HG03378 (cell line): ENCODE data around the gene UBE2D2.

Experiments
- ATAC-seq: cut with Tn5 transposase; IDR thresholded peaks from one replicate; pipeline ENCODE4 v1.9.1; 2021; ENCODE audit warnings: mild to moderate bottlenecking, moderate library complexity; ENCODE audit not compliant: unreplicated experiment

The UBE2D2 gene

DNA sequence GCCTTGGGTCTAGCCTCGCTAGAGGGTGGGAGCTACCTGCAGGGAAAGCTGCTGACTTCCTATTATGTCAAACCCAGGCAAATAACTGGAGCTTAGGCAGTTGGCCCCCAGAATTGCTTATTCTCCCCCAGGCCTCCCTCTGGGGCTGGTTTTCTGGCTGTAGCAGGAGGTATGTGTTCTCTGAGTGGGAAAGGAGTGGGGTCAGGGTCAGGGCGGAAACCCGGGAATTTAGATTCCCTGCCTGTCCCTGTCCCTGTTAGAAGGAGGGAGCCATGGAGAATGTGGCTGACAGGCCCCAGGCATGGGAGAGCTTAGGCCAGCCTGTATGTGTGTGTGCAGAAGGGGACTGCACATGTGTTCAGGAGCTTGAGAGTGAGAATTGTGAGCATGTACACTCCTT, 73.4 kb downstream of the UBE2D2 start:
- ATAC-seq: no peak

DNA sequence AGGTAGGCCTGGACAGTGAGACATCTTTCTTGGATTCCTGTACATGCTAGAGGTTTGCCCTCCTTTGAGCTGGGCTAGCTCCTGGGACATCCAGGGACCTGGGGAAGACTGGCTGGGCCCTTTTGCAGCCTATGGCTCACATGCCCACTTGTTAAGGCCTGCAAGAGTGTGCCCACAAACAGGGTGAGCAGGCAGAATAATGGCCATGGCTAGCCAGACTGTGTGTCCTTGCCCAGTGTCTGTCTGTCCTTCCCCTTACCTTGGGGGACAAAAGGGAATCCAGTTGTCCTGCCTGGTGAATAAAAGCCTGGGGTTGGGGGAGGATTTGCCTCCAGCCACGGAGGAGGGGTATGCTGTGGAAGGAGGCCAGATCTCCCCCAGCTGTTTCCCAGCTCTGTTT, 74.1 kb downstream of the UBE2D2 start:
- ATAC-seq: no peak

- no peak for ATAC-seq
Observed at GRCh38 chr5:139635606-139636206, 74.6 kb downstream of the UBE2D2 start.

DNA sequence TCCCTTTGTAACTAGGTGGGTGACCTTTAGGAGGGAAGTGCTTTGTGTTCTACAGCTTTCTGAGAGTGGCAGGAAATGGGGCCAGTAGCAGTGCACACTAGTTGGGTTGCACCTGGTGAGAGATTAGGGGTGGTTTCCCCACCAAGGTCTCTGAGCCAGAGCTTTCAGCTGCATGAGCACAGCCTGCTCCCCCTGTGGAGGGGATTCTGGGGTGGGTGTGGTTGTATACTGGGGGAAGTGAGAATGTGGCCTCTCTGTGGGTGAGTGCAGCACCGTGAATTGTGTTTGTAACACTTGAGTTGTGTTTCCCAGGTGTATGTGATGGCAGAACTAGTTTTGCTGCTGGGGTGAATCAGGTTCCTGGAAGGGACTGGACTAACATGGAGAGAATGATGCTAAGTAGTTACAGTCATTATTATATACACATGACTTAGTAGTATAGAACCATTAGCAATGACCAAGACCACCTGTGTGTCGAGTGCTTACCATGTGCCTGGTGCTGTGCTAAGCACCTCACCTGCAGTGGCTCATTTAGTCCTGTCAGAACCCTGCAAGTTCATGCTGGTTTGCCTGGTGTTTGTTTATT, 75.2 kb downstream of the UBE2D2 start:
- ATAC-seq: peak; percentile 78

DNA sequence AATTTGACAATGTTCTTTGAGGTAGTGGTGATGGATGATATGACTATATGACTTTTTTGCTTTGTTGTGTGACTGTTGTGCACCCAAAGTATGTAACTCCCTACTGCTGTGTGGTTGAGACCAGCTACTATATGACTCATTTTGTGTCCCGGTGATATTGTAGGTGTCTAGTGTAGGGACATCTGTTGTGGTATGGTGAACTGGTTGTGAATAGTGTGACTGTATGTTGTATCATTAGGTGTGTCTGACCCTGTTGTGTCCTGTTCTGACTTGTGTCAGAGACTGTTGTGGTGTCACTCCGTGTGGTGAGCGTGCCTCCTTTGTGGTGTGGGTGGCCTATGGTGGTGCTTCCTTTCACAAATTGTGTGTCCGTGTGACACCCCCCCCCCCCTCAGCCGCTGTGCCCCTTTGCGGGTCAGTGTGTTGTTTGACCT, 75.9 kb downstream of the UBE2D2 start:
- ATAC-seq: peak; percentile 16

DNA sequence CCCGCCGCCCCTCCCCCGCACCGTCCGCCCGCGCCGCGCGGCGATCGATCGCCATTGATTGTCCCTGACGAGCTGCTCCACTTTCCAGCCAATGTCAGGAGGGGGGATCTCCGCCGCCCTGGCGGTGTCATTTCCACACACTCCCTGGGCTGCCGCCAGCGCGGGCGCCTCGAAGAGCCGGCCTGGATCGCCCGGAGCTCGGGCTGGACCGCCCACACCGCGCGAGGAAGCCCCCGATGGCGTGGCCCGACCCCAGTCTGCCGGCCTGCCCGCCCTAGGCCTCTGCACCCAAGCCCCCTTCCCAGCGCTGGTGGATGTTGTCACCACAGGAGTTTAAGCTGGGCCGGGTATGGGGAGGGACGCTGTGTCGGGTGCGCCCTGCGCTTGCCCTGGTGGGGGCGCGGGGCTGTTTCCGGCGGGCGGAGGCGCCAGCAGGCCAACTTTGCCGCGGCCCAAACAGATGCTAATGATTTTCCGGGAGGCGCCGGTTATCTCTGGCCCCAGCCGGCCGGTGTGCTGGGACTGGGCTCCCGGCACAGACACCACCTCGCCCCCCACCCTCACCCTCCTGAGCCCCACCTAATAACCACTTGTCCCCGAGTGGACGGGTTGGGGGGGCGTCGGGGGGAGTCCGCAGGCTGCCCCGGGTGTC, 76.4 kb downstream of the UBE2D2 start:
- ATAC-seq: no peak

DNA sequence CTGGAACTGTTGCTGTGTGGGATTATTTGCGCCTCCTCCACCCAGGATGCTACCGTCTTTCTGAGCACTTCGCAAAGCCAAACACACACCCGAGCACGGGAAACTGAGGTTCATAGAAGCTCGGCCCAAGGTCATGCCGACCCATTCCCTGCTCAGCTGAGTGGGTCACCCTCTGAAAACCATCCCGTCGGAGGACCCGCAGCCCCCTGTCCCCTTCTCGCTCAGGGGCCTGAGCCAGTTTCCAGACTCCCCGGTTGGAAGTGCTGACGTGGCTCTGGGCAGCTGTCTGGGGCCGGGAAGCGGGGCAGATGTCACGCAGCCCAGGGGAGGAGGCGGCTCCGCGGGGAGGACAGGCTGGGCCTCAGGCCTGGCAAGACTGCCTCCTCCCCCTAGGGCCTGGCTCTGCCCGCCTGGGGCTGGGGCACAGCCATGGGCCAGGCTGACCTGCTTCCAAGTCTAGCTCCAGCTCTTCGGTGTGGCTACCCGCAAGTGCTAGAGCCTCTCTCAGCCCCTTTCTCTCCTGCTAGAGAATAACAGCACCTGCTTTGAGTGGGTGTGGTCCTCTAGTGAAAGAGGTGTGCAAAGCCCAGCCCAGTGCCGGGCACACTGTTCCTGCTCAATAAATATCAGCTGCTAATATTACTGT, 77.1 kb downstream of the UBE2D2 start:
- no peak for ATAC-seq

DNA sequence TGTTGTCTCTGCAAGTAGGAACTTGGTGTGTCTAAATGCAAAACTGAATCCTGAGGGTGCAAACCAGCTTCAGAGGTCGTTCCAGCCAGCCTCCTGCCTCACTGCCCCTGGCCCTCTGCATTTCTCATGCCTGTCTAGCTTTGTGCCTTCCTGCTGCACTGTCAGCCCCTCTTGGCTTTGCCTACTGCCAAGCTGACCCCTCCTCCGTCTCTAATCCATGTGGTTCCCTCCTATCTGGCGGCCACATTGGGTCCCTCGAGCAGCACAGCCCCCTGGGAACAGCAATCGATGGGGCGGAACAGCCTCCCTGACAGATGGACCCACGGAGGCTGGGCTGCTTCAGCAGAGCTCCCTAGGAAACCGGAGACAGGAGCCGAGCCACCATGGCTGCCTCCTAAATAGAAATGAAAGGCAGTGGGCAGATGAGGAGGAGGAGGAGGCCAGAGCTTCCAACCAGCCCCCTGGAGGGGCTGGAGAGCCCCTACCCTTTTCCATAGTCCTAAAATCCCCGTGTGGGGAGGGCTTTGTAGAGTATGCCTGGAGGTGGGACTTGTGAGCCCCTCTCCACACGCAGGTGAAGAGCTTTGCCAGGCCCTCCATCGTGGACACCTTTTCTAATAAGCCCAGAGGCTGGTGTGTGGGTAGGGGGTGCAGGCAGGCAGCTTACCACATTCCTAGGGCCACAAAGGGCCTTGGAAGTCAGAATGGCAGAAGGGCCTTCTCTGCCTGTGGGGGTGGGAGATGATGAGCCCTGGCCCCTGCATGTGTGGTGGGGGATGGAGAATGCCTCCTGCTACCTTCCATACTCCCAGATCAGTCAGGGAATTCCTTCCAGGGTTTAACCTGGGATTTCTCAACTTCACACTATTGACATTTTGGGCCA, 77.8 kb downstream of the UBE2D2 start:
- no peak for ATAC-seq

DNA sequence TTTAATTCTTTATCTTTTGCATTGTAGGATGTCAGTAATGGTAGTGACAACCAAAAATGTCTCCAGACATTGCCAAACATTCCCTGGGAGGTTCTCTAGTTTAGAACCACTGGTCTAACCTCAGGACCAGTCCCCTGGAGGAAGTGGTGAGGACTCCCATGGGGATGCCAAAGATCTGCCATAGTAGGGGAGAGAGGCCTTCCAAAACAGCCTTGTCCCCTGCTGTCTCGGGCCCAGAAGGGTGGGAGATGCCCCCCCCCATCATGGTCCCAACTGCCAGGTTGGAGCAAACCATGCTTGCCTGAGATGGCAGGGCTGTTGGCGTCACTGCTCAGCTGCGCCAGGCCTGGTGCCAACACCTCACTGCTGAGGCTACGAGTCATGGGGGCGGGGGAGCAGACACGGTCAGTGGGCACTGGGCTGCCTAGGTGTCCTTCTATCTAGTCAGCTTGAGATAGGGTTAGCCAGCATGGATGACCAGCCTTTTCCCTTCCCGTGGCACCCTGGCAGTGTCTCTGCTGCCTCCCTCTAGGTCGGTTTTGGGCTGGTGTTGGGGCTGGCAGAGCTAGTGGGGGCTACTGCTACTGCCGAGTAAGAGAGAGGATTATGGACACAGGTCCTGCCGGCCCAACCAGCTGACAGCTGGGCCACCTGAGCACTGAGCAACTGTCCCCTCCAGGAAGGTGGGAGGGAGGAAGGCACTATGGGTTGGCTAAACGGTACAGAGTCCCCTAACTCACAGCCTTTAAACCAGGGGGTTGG, 78.7 kb downstream of the UBE2D2 start:
- no peak for ATAC-seq

DNA sequence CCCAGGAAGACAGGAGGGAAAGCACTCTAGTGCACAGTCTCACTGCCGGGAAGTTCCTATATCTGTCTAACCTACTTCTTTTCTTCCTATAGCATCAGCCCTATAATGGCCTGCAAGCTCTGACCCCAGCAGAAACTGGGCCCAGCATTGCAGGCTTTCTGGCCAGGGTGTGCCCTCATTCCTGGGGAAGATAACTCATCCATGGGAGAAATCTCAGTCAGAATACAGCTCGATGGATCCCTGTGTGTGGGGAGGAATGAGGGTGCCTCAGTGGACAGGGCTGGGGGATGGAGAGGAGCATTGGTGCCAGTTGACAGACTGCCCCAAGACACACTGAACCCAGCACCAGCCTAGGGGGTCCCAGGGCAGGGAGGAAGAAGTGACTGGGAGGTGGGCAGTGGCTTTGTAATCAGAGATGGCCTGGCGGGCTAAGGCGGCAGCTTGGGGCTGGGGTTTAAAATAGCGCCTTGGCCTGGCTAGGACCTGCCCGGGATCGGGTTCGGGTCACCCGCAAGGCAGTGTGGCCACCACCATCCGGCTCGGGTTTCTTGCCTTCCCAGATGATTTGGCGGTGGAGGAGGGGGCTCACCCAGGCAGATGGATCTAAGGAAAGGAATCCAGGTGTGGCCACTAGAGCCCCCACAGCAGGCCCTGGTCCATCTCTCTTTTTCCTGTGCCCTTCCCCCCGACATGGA, 79.4 kb downstream of the UBE2D2 start:
- no peak for ATAC-seq

DNA sequence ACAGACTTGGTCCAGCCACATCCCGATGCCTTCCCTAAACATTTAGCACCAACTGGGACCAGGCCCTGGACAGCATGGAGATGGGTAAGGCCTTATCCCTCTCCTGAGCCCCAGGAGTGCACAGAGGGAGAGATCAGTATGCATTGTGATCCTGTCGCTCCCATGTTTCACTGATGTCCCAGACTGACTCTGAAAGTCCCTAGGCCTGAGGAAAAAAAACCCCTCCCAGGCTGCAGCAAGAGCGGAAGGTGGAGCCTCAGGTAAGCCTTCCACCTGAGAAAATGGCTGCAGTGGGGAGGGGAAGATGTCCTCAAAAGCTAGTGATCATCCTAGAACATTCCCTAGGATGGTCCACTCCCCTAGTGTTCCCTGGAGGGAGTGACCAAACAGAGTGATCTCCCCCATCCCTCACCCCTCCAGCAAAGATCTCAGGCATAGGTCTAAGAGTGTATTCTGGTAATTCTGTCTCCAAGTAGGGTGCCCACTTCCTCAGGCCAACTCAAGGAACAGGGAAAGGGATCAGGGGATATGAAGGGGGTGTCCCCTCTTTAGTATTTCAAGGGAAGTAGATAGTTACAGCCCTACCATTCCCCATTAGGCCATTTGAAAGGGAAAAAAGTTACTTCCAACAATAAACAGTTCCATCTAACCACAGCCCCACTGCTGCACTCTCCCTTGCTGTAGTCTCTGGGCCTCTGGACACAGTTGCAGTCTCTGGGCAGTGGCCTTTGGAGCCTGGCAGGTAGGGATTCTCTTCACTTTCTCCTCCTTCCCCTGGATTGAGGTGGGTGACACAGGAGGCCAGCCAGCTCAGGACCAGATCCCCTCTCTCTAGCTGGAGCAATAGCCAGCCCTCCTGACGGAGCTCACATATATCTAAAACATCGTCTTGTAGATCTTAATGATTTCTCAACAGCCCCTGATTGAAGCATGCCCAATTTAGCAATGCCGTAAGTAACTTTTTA, 80.3 kb downstream of the UBE2D2 start:
- no peak for ATAC-seq

GRCh38 chr5:139642213-139642612, 81.1 kb downstream of the UBE2D2 start:
- ATAC-seq: no peak

DNA sequence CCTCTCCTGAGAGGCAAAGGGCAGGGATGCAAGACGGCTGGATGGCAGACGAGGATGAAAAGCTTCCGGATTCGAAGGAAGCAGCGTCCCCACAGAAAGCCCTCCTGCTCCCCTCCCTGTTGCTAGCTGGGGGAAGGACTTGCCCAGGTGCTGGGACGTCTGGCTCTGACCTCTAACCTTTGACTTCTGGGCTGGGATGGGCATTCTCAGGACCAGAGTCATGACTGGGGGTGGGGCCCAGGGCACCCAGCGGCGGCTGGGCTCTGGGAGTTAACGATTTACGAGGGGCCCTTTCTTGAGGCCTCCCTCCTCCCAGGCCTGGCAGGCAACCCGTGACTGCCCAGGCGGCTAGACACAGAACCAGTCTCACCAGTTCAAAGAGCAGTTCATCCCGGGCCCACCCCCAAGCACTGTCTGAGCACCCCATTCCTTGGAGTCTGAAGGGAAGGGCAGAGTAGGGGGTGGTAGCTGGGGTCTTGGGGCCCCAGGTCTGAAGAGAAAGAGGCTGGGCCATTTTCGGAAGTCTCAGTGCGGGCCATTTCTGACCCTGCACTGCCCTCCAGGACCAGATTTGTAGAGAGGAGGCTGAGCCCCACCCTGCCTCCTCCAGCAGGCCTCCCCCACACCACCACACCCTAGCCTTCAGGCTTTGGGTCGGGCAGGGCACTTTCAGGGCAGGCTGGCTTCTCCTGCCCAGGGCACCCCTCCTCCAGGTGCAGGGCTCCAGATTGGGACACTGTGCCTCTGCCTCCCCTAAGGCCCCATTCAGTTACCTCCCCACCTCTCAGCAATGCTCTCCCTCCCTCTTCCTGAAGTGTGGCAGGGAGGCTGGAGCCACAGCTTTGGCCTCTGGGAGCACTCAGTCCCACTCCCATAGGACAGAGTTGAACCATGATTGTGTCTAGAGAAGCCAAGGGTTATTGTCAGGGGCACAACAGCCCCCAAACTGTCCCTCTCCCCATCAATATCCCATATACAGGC, 82.0 kb downstream of the UBE2D2 start:
- ATAC-seq: no peak

GRCh38 chr5:139644001-139644456, 82.9 kb downstream of the UBE2D2 start:
- no peak for ATAC-seq

GRCh38 chr5:139644646-139645429, 83.7 kb downstream of the UBE2D2 start:
- no peak for ATAC-seq

DNA sequence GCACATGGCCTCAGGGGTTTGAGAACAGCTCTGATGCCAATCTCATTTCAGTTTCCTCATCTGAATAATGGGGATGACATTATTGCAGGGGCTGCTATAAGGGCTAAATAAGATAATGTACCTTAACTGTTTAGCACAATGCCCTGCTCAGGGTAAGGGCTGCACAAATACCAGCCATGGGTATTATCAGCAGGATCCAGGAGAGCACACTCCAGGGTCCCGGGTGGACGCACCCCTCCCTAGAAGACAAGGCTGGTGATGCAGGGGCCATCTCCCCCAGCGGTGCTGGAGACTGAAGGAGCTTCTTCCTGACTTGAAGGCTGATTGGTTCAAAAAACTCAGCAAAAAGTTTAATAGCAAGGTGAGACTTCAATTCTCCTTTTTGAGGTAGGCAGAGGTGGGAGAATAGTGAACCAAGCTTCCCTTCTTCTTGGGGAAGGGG, 84.3 kb downstream of the UBE2D2 start:
- ATAC-seq: no peak
